ENCODE results near the gene CIB2. TPM values are rescaled to one million over a fixed set of nuclear protein-coding genes. Genes with fewer than 3 reads are reported as not detected.

The CIB2 gene
- total and polyA plus RNA-seq, 2 experiments from 2014 or later: 40.5 to 48.9 TPM

DNA sequence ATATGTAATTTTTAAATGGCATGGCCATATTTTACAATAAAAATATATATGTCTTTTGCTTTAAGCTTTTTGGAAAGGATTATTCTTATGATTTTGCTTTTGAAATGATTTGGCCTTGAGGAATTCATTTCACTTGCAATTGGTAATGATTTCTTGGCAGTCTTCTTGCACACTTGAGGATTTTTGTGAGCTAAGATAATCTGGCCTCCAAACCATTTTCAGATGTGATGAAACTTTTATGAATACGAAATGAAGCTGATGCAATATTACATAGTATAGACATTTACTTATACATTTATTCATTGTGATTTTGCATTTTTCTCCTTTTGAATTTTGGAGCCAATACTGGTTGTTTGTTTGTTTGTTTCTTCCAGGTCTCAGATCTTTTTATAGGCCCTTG lies 45.3 kb downstream of the CIB2 start:
- H3K79me2 ChIP-seq: no peaks in the 10 kb centered on the region
- no peak overlapping the region for H2AFZ ChIP-seq
- TF ChIP-seq EZH2phosphoT487 (IDR thresholded peaks at IDR 0.05; ENCODE audit: low read depth, severe bottlenecking, unreplicated experiment) (no peak), EZH2 (IDR thresholded peaks at IDR 0.05; ENCODE audit: borderline replicate concordance) (no peak)
- TF ChIP-seq, protein P1, sequence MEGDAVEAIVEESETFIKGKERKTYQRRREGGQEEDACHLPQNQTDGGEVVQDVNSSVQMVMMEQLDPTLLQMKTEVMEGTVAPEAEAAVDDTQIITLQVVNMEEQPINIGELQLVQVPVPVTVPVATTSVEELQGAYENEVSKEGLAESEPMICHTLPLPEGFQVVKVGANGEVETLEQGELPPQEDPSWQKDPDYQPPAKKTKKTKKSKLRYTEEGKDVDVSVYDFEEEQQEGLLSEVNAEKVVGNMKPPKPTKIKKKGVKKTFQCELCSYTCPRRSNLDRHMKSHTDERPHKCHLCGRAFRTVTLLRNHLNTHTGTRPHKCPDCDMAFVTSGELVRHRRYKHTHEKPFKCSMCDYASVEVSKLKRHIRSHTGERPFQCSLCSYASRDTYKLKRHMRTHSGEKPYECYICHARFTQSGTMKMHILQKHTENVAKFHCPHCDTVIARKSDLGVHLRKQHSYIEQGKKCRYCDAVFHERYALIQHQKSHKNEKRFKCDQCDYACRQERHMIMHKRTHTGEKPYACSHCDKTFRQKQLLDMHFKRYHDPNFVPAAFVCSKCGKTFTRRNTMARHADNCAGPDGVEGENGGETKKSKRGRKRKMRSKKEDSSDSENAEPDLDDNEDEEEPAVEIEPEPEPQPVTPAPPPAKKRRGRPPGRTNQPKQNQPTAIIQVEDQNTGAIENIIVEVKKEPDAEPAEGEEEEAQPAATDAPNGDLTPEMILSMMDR (IDR thresholded peaks at IDR 0.05; ENCODE audit: poor library complexity): no peak
- 80% methylated on average over 1 of the region's 1 CpG for WGBS (ENCODE audit: low lambda C conversion rate, missing lambda C conversion rate)
- no peaks in the 10 kb centered on the region for H3K27me3 ChIP-seq
- H4K20me1 ChIP-seq (ENCODE audit: insufficient read depth, poor library complexity, severe bottlenecking): no peaks in the 10 kb centered on the region
- H3K4me1 ChIP-seq (ENCODE audit: insufficient read depth): peaks cover 22% of the 10 kb centered on the region
- H3K4me2 ChIP-seq: no peak overlapping the region
- no peaks in the 10 kb centered on the region for H3K9me2 ChIP-seq (replicated peaks; ENCODE audit: insufficient read depth)
- H3K27ac ChIP-seq: no peak overlapping the region
- H3K36me3 ChIP-seq (replicated peaks; ENCODE audit: insufficient read depth, low read depth): no peaks in the 10 kb centered on the region
- H3K9me3 ChIP-seq (ENCODE audit: low read depth): no peaks in the 10 kb centered on the region
- DNase-seq (ENCODE audit: low spot score): no peak
- H3K4me3 ChIP-seq: no peak overlapping the region

DNA sequence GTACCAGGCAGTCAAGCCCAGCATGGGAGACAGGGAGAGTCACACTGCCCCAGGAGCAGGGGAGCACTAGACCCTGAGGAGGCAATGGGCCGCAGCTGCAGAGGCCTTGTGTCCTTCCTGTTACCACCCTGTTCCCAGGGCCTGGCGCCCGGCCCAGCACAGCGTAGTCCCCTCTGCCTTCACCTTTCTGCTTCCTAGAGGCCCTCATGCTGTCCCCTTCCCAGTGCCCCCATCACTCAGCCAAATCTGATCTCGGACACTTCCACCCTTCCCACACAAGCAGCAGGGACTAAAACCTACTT lies 46.8 kb downstream of the CIB2 start:
- Histone ChIP-seq H3K36me3 (replicated peaks; ENCODE audit: insufficient read depth, low read depth) (no peaks in the 10 kb centered on the region), H3K9me2 (replicated peaks; ENCODE audit: insufficient read depth) (no peaks in the 10 kb centered on the region), H3K79me2 (no peaks in the 10 kb centered on the region), H3K4me3 (no peak overlapping the region), H3K27ac (no peak overlapping the region), H3K27me3 (no peaks in the 10 kb centered on the region), H2AFZ (no peak overlapping the region), H3K4me1 (ENCODE audit: insufficient read depth) (peaks cover 27% of the 10 kb centered on the region), H3K4me2 (no peak overlapping the region), H4K20me1 (ENCODE audit: insufficient read depth, poor library complexity, severe bottlenecking) (no peaks in the 10 kb centered on the region), H3K9me3 (ENCODE audit: low read depth) (no peaks in the 10 kb centered on the region)
- no peak for DNase-seq (ENCODE audit: low spot score)
- TF ChIP-seq EZH2 (IDR thresholded peaks at IDR 0.05; ENCODE audit: borderline replicate concordance): no peak
- TF ChIP-seq, protein P1 (IDR thresholded peaks at IDR 0.05; ENCODE audit: poor library complexity): no peak
- TF ChIP-seq EZH2phosphoT487 (IDR thresholded peaks at IDR 0.05; ENCODE audit: low read depth, severe bottlenecking, unreplicated experiment): no peak
- 89% methylated on average over 5 of the region's 5 CpGs for WGBS (ENCODE audit: low lambda C conversion rate, missing lambda C conversion rate)

DNA sequence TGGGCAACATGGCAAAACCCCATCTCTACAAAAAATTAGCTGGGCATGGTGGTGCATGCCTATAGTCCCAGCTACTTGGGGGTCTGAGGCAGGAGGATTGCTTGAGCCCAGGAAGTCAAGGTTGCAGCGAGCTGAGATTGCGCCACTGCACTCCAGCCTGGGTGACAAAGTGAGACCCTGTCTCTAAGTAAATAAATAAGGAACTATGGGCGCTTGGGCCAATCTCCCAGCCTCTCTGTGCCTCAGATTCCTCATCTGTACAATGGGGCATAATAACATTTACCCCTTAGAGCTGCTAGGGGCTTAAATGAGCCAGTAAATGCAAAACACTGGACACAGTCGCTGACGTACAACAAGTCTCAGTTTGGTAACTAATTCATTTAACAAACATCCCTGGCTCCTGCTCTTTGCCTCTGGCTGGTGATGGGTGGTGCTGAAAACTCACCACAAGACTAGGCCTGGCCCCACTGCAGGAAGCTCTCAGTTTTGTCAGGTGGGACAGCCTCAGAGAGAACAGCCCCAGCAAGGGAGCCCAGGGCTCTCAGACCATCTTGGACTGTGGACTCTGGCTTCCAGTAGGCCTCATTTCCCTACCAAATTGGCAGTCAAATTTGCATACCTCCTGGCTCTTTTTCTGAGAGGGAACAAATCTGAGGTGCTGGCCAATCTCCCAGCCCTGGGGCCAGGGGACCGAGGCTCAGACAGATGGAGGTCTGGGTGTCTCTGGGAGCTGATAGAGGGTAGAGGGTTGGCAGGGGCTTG lies 47.4 kb downstream of the CIB2 start:
- no peaks in the 10 kb centered on the region for H3K9me3 ChIP-seq (ENCODE audit: low read depth)
- no peak overlapping the region for H3K4me3 ChIP-seq
- H3K9me2 ChIP-seq (replicated peaks; ENCODE audit: insufficient read depth): no peaks in the 10 kb centered on the region
- H3K27me3 ChIP-seq: no peaks in the 10 kb centered on the region
- 85% methylated on average over 6 of the region's 6 CpGs for WGBS (ENCODE audit: low lambda C conversion rate, missing lambda C conversion rate)
- H3K4me2 ChIP-seq: no peak overlapping the region
- H3K27ac ChIP-seq: no peak overlapping the region
- H3K36me3 ChIP-seq (replicated peaks; ENCODE audit: insufficient read depth, low read depth): no peaks in the 10 kb centered on the region
- no peaks in the 10 kb centered on the region for H3K79me2 ChIP-seq
- H2AFZ ChIP-seq: no peak overlapping the region
- H3K4me1 ChIP-seq (ENCODE audit: insufficient read depth): peaks cover 27% of the 10 kb centered on the region
- no peak for TF ChIP-seq EZH2 (IDR thresholded peaks at IDR 0.05; ENCODE audit: borderline replicate concordance)
- TF ChIP-seq, protein P1 (IDR thresholded peaks at IDR 0.05; ENCODE audit: poor library complexity): no peak
- no peak for TF ChIP-seq EZH2phosphoT487 (IDR thresholded peaks at IDR 0.05; ENCODE audit: low read depth, severe bottlenecking, unreplicated experiment)
- no peaks in the 10 kb centered on the region for H4K20me1 ChIP-seq (ENCODE audit: insufficient read depth, poor library complexity, severe bottlenecking)
- DNase-seq (ENCODE audit: low spot score): no peak
